Keratinocyte (primary cell): ENCODE data around the gene OR5K3. TPM values are rescaled to one million over a fixed set of nuclear protein-coding genes. Genes with fewer than 3 reads are reported as not detected.

Source experiments
- DNase-seq: peaks from one replicate; pipeline ENCODE4 v3.0.0-alpha.2; 2011; ENCODE audit warnings: low read depth, missing footprints, low spot score
- FAIRE-seq: peaks from 2 replicates; lab custom pipeline; 2011; peaks lifted over from hg19 to GRCh38; lab: Jason Lieb, UNC
- H2AFZ ChIP-seq: 2 replicates; pipeline ENCODE4 v1.6.0; 2012; ENCODE audit warnings: low read length, control low read depth, inconsistent platforms; ENCODE audit not compliant: control insufficient read depth
- H3K27ac ChIP-seq: 2 replicates; pipeline ENCODE4 v1.5.1; 2011; ENCODE audit warnings: low read length; ENCODE audit not compliant: control insufficient read depth, insufficient read depth
- H3K27me3 ChIP-seq: 3 replicates; pipeline ENCODE4 v1.6.0; 2011; ENCODE audit warnings: low read length; ENCODE audit not compliant: control insufficient read depth, insufficient read depth; ENCODE audit errors: extremely low read depth
- H3K36me3 ChIP-seq, 2 experiments: 2 replicates in 1 of 2; 3 replicates in 1 of 2; pipeline ENCODE4 v1.5.1; 2011; ENCODE audit warnings: low read length in 2 of 2, mild to moderate bottlenecking in 1 of 2; ENCODE audit not compliant: control insufficient read depth in 2 of 2, insufficient read depth in 2 of 2; ENCODE audit errors: extremely low read depth in 1 of 2
- H3K4me1 ChIP-seq: 3 replicates; pipeline ENCODE4 v1.5.1; 2011; ENCODE audit warnings: low read length; ENCODE audit not compliant: control insufficient read depth, insufficient read depth; ENCODE audit errors: extremely low read depth
- H3K4me2 ChIP-seq: 3 replicates; pipeline ENCODE4 v1.6.0; 2011; ENCODE audit warnings: low read depth, low read length; ENCODE audit not compliant: control insufficient read depth, insufficient read depth; ENCODE audit errors: extremely low read depth
- H3K4me3 ChIP-seq, 3 experiments: fragments of 200-600 bp in 1 of 3; sonication (generic) in 1 of 3; 2 replicates in 2 of 3; 3 replicates in 1 of 3; pipeline ENCODE4 v1.5.1; 2011 to 2016; ENCODE audit warnings: low read length in 3 of 3, mild to moderate bottlenecking in 3 of 3, control low read depth in 2 of 3, inconsistent platforms in 1 of 3, low read depth in 1 of 3, mixed read lengths in 1 of 3, mixed run types in 1 of 3, moderate library complexity in 1 of 3; ENCODE audit not compliant: control insufficient read depth in 2 of 3, insufficient read depth in 2 of 3; ENCODE audit errors: extremely low read depth in 1 of 3
- H3K79me2 ChIP-seq: 2 replicates; pipeline ENCODE4 v1.6.0; 2012; ENCODE audit warnings: low read length; ENCODE audit not compliant: control insufficient read depth, insufficient read depth
- H3K9ac ChIP-seq: 3 replicates; pipeline ENCODE4 v1.6.0; 2011; ENCODE audit warnings: low read length; ENCODE audit not compliant: control insufficient read depth, insufficient read depth; ENCODE audit errors: extremely low read depth
- H3K9me1 ChIP-seq: 3 replicates; pipeline ENCODE4 v1.6.0; 2011; ENCODE audit warnings: low read length; ENCODE audit not compliant: control insufficient read depth, insufficient read depth; ENCODE audit errors: extremely low read depth
- H3K9me3 ChIP-seq: 2 replicates; pipeline ENCODE4 v1.5.1; 2012; ENCODE audit warnings: low read depth, low read length; ENCODE audit not compliant: control insufficient read depth
- H4K20me1 ChIP-seq: 3 replicates; pipeline ENCODE4 v1.6.0; 2011; ENCODE audit warnings: low read length; ENCODE audit not compliant: control insufficient read depth, insufficient read depth; ENCODE audit errors: extremely low read depth
- EZH2 ChIP-seq: IDR thresholded peaks from one replicate; pipeline ENCODE4 v1.6.1; 2012; ENCODE audit warnings: inconsistent platforms, mild to moderate bottlenecking, low read length, moderate library complexity
- dilution Hi-C: fragments of 300-500 bp; cut with MboI; formaldehyde crosslinking; loops from one replicate; pipeline ENCODE4 v1.7.0; 2020; ENCODE audit warnings: low sequenced_read_pairs; ENCODE audit not compliant: extremely low pct_ligation_motif_present
- polyA plus RNA-seq, 5 experiments: library from polyadenylated mRNA; depleted of rRNA in 3 of 5; stranded (reverse) in 3 of 5; stranded (forward) in 1 of 5; unstranded in 1 of 5; fragments of >200 nt; gene quantifications; 1 replicate in 1 of 5; 2 replicates in 3 of 5; 3 replicates in 1 of 5; pipeline versions ENCODE4 v1.2.1 to v1.2.3, GENCODE V29; 2011 to 2012; ENCODE audit warnings: missing spikeins in 2 of 5, low read depth in 1 of 5, low replicate concordance in 1 of 5
- TF ChIP-seq, protein P1 (sequence below), 3 experiments: IDR thresholded peaks in 1 of 3; conservative IDR thresholded peaks in 1 of 3; optimal IDR thresholded peaks in 1 of 3; 2 replicates in 2 of 3; 3 replicates in 1 of 3; pipeline versions ENCODE3 to v1.5.1; 2011; ENCODE audit warnings: low read length in 3 of 3, mild to moderate bottlenecking in 3 of 3, moderate library complexity in 2 of 3, control low read depth in 1 of 3, inconsistent platforms in 1 of 3; ENCODE audit not compliant: insufficient read depth in 2 of 3; ENCODE audit errors: extremely low read depth in 1 of 3

OR5K3 gene
- polyA plus RNA-seq, 1 donor (not counting 4 experiments of a cell fraction or from before 2014, with no cell fraction given) = not detected

DNA sequence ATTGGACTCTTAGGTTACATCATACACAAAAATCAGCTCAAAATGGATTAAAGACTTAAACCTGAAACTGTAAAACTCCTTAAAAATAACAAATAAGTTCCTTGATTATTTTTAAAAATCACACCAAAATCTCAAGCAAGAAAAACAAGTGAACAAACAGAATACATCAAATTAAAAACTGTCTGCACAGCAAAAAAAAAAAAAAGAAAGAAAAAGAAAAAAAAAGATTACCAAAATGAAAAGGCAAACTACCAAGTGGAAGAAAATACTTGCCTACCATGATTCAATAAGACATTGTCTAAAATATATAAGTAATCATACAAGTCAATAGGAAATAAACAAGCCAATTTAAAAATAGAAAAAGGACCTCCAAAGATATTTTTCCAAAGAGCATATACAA, 19.3 kb upstream of the OR5K3 start:
- FAIRE-seq = no peak
- Histone ChIP-seq H3K27me3 (no peaks in the 10 kb centered on the region), H3K9ac (no peak overlapping the region), H3K4me2 (no peak overlapping the region), H3K9me1 (no peaks in the 10 kb centered on the region), H2AFZ (no peak overlapping the region), H4K20me1 (no peaks in the 10 kb centered on the region), H3K4me1 (no peaks in the 10 kb centered on the region), H3K4me3 (no peak overlapping the region), H3K27ac (no peak overlapping the region), H3K79me2 (no peaks in the 10 kb centered on the region), H3K36me3 (no peaks in the 10 kb centered on the region), H3K9me3 (no peaks in the 10 kb centered on the region)
- no peak for DNase-seq
- dilution Hi-C loops = no loop called here
- TF ChIP-seq, protein P1, sequence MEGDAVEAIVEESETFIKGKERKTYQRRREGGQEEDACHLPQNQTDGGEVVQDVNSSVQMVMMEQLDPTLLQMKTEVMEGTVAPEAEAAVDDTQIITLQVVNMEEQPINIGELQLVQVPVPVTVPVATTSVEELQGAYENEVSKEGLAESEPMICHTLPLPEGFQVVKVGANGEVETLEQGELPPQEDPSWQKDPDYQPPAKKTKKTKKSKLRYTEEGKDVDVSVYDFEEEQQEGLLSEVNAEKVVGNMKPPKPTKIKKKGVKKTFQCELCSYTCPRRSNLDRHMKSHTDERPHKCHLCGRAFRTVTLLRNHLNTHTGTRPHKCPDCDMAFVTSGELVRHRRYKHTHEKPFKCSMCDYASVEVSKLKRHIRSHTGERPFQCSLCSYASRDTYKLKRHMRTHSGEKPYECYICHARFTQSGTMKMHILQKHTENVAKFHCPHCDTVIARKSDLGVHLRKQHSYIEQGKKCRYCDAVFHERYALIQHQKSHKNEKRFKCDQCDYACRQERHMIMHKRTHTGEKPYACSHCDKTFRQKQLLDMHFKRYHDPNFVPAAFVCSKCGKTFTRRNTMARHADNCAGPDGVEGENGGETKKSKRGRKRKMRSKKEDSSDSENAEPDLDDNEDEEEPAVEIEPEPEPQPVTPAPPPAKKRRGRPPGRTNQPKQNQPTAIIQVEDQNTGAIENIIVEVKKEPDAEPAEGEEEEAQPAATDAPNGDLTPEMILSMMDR (optimal IDR thresholded peaks at IDR 0.05 in 1 of 3, IDR thresholded peaks at IDR 0.05 in 1 of 3, conservative IDR thresholded peaks at IDR 0.05 in 1 of 3; ENCODE audit: extremely low read depth in 1 of 3, insufficient read depth in 2 of 3, low read length in 3 of 3) = no peak
- TF ChIP-seq EZH2 = no peak

DNA sequence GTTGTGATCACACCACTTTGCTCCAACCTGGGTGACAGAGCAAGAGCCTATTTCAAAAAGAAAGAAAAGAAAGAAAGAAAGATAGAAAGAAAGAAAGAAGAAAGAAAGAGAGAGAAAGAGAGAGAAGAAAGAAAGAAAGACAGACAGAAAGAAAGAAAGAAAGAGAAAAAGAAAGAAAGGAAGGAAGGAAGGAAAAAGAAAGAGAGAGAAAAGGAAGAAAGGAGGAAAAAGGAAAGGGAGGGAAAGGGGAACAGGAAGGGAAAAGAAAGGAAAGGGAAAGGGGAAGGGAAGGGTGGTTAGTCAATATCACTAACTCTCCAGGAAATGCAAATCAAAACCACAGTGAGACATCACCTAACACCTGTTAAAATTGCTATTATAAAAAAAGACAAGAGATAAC, 18.6 kb upstream of the OR5K3 start:
- Histone ChIP-seq H3K36me3 (no peaks in the 10 kb centered on the region), H3K9me1 (no peaks in the 10 kb centered on the region), H4K20me1 (no peaks in the 10 kb centered on the region), H3K4me3 (no peak overlapping the region), H3K4me2 (no peak overlapping the region), H3K27me3 (no peaks in the 10 kb centered on the region), H3K27ac (no peak overlapping the region), H3K9me3 (no peaks in the 10 kb centered on the region), H3K9ac (no peak overlapping the region), H3K4me1 (peaks cover 6% of the 10 kb centered on the region), H2AFZ (no peak overlapping the region), H3K79me2 (no peaks in the 10 kb centered on the region)
- DNase-seq (no peak), FAIRE-seq (no peak)
- TF ChIP-seq EZH2 = no peak
- TF ChIP-seq, protein P1 (optimal IDR thresholded peaks at IDR 0.05 in 1 of 3, IDR thresholded peaks at IDR 0.05 in 1 of 3, conservative IDR thresholded peaks at IDR 0.05 in 1 of 3; ENCODE audit: extremely low read depth in 1 of 3, insufficient read depth in 2 of 3, low read length in 3 of 3) = no peak
- dilution Hi-C loops = no loop called here
